Stromal cell of bone marrow (primary cell): Measurements from ENCODE around the gene PALD1.
"Not testable (repeated sequence)": the region's sequence is repeated elsewhere in the genome, so short reads cannot be mapped to it uniquely, and the experiment has no call there.

ENCODE experiments used
- DNase-seq: peaks from one replicate; pipeline ENCODE4 v3.0.0-alpha.2; 2012; ENCODE audit warnings: low read depth

Gene PALD1

DNA sequence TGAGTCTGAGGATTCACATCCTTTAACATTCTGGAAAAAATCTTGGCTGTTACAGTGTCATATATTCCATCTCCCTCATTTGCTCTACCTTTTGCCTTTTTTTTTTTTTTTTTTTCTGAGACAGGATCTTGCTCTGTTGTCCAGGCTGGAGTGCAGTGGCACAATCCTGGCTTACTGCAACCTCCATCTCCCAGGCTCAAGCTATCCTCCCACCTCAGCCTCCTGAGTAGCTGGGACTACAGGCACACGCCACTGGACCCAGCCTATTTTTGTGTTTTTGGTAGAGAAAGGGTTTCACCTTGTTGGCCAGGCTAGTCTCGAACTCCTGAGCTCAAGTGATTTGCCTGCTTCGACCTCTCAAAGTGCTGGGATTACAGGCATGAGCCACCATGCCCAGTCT is 135.8 kb downstream of the PALD1 start:
- not testable (repeated sequence) for DNase-seq

- DNase-seq, result no peak
These were observed 136.6 kb downstream of the PALD1 start for GRCh38 chr10:70615211-70615610.

DNA sequence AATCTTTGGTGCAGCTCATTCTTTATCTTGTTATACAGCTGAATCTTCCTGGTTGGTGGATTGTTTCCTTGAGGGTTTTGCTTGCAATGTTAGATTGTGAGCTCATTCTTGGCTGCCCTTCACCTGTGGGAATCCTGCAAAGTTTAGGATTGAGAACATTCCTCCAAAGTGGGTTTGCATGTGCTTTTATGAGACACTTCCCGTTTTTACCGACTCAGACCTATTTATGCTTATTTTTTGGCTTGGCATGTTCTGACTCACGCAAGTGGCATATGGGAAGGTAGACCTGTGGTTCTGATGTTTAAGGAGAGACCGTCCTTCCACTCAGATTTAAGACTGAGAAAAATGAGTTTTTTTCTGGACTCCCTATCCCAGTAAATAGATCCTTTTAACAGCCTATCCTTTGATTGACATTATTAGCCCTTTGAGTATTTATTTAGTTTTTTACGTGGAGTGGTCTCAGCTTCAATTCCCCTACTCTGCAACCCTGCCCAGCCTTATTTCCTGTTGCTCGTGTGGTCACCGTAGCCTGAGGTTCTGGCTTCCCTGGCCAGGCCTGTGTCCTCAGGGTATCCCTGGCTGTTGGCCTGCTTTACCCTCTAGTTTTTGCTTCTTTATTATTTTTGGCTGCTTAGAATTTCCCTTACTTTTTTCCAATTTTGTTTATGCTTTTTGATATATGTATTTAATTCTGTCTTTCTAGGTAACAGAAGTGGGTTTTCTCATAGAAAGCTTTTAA is 137.4 kb downstream of the PALD1 start:
- no peak for DNase-seq

GRCh38 chr10:70616761-70617160 is 138.2 kb downstream of the PALD1 start:
- no peak for DNase-seq
